GM12801 (cell line): ENCODE measurements around the gene BMPR2.

Experiments
- TF ChIP-seq, protein P1 (sequence below): IDR thresholded peaks from one replicate; pipeline ENCODE4 v1.5.1; 2011; ENCODE audit warnings: control low read depth; ENCODE audit not compliant: insufficient read length; ENCODE audit errors: extremely low read depth

The BMPR2 gene

DNA sequence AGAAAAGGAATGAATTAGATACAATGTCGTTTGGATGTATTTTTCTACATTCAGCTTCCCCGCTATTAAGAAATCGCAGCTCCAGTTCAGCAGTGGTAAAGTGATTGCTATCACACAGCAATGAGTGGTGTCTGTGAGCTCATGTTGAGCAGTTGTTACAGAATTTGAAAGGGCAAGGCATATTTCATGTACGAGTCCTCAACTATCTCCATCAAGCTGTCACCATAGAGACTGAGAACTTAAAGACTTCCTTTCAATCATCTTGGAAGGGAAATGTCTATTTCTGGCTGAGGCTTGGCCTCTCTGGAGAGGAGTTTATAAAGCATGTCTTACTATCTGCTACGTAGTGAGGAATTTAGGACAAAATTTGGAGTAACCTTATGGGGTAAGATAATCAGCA, 234.3 kb downstream of the BMPR2 start:
- TF ChIP-seq, protein P1, sequence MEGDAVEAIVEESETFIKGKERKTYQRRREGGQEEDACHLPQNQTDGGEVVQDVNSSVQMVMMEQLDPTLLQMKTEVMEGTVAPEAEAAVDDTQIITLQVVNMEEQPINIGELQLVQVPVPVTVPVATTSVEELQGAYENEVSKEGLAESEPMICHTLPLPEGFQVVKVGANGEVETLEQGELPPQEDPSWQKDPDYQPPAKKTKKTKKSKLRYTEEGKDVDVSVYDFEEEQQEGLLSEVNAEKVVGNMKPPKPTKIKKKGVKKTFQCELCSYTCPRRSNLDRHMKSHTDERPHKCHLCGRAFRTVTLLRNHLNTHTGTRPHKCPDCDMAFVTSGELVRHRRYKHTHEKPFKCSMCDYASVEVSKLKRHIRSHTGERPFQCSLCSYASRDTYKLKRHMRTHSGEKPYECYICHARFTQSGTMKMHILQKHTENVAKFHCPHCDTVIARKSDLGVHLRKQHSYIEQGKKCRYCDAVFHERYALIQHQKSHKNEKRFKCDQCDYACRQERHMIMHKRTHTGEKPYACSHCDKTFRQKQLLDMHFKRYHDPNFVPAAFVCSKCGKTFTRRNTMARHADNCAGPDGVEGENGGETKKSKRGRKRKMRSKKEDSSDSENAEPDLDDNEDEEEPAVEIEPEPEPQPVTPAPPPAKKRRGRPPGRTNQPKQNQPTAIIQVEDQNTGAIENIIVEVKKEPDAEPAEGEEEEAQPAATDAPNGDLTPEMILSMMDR: no peak

GRCh38 chr2:202612145-202612544, 236.0 kb downstream of the BMPR2 start:
- TF ChIP-seq, protein P1: no peak

GRCh38 chr2:202613479-202613878, 237.4 kb downstream of the BMPR2 start:
- TF ChIP-seq, protein P1: no peak
